GM21786 (cell line): ENCODE results near the gene KCNMB4.
A peak's percentile ranks its signal among the peaks of the same experiment; 100 is the strongest.

Source experiments
- ATAC-seq: cut with Tn5 transposase; IDR thresholded peaks from one replicate; pipeline ENCODE4 v1.9.1; 2021; ENCODE audit not compliant: unreplicated experiment

The KCNMB4 gene

DNA sequence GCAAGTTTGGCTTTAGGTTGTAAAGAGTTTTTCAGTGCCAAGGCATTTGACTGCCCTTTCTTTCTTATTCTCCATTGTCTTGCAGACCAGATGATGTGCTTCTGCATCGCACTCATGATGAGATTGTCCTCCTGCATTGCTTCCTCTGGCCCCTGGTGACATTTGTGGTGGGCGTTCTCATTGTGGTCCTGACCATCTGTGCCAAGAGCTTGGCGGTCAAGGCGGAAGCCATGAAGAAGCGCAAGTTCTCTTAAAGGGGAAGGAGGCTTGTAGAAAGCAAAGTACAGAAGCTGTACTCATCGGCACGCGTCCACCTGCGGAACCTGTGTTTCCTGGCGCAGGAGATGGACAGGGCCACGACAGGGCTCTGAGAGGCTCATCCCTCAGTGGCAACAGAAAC lies 64.3 kb downstream of the KCNMB4 start:
- no peak for ATAC-seq

GRCh38 chr12:70436836-70437235 lies 70.7 kb downstream of the KCNMB4 start:
- ATAC-seq = no peak

DNA sequence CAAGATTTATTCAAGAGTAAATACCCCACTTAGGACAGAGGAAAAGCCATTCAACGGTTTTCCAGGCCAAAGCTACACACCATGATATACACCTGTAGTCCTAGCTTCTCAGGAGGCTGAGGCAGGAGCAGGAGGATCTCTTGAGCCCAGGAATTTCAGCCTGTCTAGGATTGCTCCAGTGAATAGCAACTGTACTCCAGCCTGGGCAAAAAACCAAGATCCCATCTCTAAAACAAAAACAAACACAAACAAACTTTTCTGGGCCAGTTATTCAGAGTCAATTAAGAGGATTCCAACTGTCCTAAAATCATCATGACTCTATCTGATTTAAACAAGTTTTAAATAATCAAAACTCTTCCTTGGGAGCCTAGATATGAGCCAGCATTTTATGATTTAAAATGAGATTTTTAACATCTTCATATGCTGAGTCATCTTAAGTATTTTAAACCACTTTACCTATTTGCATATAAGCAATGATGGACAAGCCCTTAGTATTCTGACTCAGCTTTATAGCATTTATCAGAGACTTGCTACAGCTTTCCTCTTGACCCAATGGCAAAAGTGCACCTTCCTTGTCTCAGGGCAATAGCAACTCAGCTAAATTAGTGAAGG lies 77.1 kb downstream of the KCNMB4 start:
- ATAC-seq = no peak

DNA sequence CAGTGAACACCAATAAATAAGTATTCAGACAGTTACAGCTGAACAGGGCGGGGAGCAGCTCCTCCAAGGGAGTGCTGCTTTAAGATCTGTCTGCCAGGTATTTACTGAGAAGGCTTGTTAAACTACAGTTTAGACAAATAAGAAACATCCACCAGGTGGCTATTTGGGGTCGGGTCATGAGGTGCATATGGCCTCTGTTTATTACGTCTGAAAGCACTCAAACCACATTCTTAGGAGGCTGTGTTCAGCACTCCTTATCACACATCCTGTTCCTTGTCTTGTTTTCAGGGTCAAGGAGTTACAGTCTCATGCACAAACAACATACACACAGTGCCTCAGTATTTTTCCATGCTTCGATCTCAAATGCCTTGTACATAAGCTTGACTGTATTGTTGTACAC lies 78.8 kb downstream of the KCNMB4 start:
- no peak for ATAC-seq

DNA sequence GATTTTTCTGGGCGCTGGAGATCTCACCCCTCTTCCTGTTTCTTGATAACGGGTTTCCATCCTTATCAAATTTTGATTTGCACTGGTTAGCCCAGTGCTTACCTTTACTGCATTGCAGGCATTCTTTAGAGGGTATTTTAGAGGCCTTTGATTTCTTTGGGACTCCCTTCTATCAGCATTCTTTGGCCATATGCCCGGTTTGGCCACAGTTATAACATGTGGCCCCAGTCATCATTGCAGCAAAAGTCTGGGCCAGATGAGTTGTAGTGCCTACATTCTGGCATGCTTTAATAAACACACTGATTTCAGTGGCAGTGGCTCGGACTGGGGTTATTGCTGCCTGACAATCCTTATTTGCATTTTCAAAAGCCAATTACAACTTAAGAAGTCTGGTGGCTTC lies 82.3 kb downstream of the KCNMB4 start:
- ATAC-seq = no peak

DNA sequence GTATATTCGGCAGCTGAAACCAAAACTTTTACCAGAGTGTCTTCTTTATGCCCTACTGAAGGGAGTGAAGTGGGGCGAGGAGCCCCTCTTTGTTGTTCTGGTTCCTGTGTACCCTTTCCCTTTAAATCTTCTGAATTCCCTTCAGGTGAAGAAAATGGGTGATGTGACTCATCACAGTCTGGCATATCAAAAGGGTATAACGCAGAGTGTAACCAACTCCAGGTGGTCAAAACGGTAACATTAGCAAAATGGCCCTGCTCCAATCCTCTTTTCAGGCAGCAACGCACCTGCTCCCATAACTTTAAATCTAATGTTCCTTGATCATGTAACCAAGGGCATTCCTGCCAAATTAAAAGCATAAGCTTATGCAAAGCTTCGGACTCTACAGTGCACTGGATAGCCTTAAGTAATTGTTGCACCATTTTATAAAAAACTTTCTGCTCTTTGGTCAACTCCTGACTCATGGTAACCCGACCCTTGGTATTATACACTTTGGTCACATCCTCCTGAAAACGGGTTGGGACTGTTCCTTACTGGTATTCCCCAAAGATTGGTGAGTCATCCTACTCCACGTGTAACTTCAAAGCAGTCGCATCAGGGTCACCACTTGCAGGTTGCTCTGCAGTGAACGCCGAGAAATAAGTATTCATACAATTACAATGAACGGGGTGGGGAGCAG lies 83.1 kb downstream of the KCNMB4 start:
- ATAC-seq = no peak

DNA sequence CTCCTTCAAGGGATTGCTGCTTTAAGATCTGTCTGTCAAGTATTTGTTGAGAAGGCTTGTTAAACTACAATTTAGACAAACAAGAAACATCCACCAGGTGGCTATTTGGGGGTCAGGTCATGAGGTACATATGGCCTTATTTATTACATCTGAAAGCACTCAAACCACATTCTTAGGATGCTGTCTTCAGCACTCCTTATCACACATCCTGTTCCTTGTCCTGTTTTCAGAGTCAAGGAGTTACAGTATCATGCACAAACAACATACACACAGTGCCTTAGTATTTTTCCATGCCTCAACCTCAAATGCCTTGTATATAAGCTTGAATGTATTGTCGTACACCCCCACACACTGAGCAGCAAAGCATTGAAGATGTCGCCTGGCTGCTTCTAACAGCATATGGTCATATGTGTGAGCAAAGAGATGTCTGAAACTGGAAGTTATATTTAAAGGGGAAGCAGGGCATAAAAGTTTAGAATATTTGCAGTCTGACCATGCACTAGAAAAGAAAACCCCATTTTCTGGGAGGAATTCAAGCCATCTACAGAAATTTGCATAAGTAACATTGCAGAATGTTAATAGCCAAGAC lies 83.8 kb downstream of the KCNMB4 start:
- ATAC-seq = no peak

DNA sequence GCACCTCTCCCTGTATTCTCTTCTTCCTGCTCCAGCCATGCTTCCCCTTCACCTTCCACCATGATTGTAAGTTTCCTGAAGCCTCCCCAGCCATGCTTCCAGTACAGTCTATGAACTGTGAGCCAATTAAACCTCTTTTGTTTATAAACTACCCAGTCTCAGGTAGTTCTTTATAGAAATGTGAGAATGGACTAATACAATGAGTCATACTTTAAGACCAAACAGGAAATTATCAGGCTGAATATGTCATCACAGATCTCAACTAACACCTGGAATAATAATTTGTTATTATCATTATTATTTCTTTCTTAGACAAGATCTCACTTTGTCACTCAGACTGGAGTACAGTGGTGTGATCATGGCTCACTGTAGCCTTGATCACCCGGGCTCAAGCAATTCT lies 85.4 kb downstream of the KCNMB4 start:
- ATAC-seq = no peak

DNA sequence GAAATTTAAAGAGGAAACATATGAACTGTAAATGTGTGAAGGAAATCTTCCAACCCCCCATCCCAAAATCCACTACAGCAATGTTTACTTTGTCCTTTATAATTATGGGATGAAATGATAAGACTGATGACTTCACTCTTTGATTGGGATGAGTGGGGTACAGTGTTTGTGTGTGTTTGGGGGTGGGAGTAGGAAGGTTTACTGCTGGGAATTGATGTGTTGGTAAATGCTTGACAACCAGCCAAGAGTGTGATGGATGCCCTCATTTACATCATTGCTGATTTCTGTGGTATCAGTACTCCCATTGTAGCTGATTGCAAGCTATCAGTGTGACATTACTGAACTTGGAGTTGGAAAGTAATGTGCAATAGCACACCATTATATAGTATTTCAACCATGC lies 90.9 kb downstream of the KCNMB4 start:
- no peak for ATAC-seq

- ATAC-seq = peak; percentile 71
Measured at GRCh38 chr12:70459786-70460185, 93.7 kb downstream of the KCNMB4 start.

- no peak for ATAC-seq
Measured at GRCh38 chr12:70463997-70464396, 97.9 kb downstream of the KCNMB4 start.

DNA sequence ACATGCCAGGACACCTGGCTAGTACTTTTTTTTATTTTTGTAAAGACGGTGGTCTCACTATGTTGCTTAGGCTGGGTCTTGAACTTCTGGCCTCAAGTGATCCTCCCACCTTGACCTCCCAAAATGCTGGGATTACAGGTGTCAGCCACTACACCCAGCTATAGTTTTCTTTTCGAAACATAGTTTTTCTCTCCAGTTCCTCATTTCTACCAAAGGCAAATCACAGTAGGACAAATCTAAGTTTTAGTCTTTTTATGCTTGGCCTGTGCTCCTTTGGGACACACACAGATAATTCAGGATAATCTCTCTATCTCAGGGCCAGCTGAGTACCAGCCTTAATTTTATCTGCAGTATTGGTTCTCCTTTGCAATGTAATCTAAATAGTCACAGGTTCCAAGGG lies 100.7 kb downstream of the KCNMB4 start:
- ATAC-seq = no peak

DNA sequence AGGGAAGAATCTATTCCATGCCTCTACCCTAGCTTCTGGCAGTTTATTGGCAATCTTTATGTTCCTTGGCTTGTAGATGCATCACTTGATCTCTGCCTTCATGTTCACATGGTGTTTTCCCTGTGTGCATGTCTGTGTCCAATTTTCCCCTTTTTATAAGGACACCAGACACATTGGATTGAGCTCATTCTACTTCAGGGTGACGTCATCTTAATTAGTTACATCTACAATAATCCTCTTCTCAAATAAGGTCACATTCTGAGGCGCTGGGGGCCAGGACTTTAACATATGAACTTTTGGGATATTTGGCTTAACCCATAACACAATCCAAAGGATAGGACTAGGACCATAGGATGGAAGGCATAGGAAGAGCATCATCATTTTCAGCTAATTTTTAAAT lies 101.4 kb downstream of the KCNMB4 start:
- ATAC-seq = no peak

DNA sequence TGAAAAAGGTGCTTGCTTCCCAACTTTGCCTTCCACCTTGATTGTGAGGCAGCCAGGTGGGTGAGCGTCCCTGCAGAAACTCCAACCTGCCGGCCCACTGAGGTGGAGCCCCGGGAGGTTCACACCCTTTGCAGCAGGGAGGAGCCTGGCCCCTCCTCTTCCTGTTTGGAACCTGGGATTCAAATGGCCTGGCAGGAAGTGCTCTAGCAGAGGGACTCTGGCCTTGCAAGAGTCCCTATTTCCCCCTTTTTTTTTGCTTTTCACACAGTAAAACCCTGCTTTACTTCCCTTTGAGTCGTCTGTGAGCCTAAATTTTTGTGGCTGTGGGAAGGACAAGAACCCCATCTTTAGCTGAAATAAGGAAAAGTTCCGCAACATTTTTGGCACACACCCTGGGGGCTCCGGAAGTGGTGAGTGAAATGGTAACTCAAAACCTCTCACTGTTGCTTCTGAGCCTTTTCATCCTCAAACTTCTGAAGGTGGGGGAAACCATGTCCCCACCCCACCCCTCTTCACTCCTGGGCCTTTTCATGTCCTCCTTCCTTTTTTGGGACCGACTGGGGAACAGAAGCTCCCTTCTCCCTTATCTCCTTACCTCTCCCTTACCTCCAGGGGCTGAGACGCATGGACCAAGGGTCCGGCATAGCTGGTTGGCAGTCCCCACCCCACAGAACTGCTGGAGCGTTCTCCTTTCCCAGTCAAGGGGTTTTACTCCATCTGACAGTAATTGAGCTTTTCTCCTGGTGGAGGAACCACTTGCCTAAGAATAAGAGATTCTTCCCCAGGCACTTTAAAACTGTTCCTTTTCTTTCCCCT lies 102.0 kb downstream of the KCNMB4 start:
- no peak for ATAC-seq

- ATAC-seq = no peak
Measured at GRCh38 chr12:70468741-70469140, 102.7 kb downstream of the KCNMB4 start.

- ATAC-seq = no peak
Measured at GRCh38 chr12:70469221-70469820, 103.2 kb downstream of the KCNMB4 start.

DNA sequence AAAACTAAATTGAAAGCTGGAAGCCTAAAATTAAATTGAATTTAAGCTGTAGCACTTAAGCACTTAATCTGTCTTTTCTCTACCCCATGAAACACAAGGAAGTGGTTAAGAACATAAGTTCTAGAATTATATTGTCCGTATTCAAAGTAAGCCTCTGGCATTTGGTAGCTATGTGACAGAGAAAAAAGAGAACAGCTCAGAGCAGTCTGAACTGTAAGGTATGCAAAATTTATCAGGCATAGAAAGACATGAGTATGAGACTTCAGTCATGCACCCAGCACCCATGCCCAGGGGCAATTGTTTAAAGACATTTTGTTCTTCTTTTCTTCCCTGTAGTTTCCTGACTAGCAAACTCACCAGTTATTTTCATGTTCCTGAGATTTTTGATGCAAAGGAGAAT lies 116.7 kb downstream of the KCNMB4 start:
- ATAC-seq = no peak
